Sigmoid colon (tissue), 7 donors: ENCODE data around the gene ADARB1. TPM values are rescaled to one million over a fixed set of nuclear protein-coding genes. Genes with fewer than 3 reads are reported as not detected.
A peak's percentile ranks its signal among the peaks of the same experiment; 100 is the strongest.

ENCODE experiments used
- DNase-seq: peaks from one replicate; pipeline ENCODE4 v3.0.0-alpha.2; 2019
- H3K27ac ChIP-seq, 4 donors: fragments of 200-600 bp; sonication (generic); one replicate each; pipeline ENCODE4 v1.5.1; 2016 to 2019; ENCODE audit warnings: mild to moderate bottlenecking in 1 of 4
- H3K27me3 ChIP-seq, 3 donors: fragments of 200-600 bp; sonication (generic); one replicate each; pipeline ENCODE4 v1.5.1; 2019; ENCODE audit warnings: mild to moderate bottlenecking in 1 of 3
- H3K36me3 ChIP-seq, 4 donors: fragments of 200-600 bp; sonication (generic); one replicate each; pipeline ENCODE4 v1.5.1; 2016 to 2019
- H3K4me1 ChIP-seq, 4 donors: fragments of 200-600 bp; sonication (generic); one replicate each; pipeline ENCODE4 v1.5.1; 2017 to 2019
- H3K4me3 ChIP-seq, 4 donors: fragments of 200-600 bp; sonication (generic); one replicate each; pipeline ENCODE4 v1.5.1; 2017 to 2019; ENCODE audit warnings: mild to moderate bottlenecking in 2 of 4, moderate library complexity in 1 of 4
- H3K9me3 ChIP-seq, 4 donors: fragments of 200-600 bp in 3 of 4; sonication (generic) in 3 of 4; one replicate each; pipeline versions ENCODE4 v1.5.1 to v1.6.1; 2013 to 2019
- EP300 ChIP-seq, 4 donors: sonication (generic); formaldehyde crosslinking; IDR thresholded peaks; one replicate each; pipeline ENCODE4 v1.6.1; 2017; ENCODE audit warnings: antibody characterized with exemption in 4 of 4
- POLR2A ChIP-seq, 2 donors: fragments of 450-650 bp; IDR thresholded peaks; one replicate each; pipeline ENCODE4 v1.6.1; 2016; ENCODE audit warnings: antibody characterized with exemption in 2 of 2, mild to moderate bottlenecking in 2 of 2, moderate library complexity in 2 of 2
- POLR2AphosphoS5 ChIP-seq, 4 donors: sonication (generic); formaldehyde crosslinking; IDR thresholded peaks; one replicate each; pipeline ENCODE4 v1.6.1; 2017; ENCODE audit warnings: antibody characterized with exemption in 4 of 4
- WGBS, 2 donors: extraction: QIAGEN DNeasy Blood & Tissue Kit; methylation state at CpG; one replicate each; pipeline ENCODE4 v1.1.7; 2013; 5-methylcytosine and 5-hydroxymethylcytosine counted together
- intact Hi-C: fragments of 100-400 bp; cut with DNase I; formaldehyde crosslinking; loops from one replicate; pipeline ENCODE4 v1.15.1; 2023
- polyA plus RNA-seq, 3 donors: library from polyadenylated mRNA; stranded (reverse); fragments of 200-250 nt; gene quantifications; one replicate each; pipeline ENCODE4 v1.2.3, GENCODE V29; 2013
- total RNA-seq, 4 donors: library from RNA; depleted of rRNA; stranded (reverse); fragments of >200 nt; gene quantifications; one replicate each; pipeline ENCODE4 v1.1.0, GENCODE V29; 2016
- TF ChIP-seq, protein P1 (sequence below), 4 experiments: fragments of 450-650 bp in 3 of 4; fragments of 200-600 bp in 1 of 4; IDR thresholded peaks; one replicate each; pipeline ENCODE4 v1.5.1; 2016 to 2019; ENCODE audit warnings: antibody characterized with exemption in 4 of 4, mild to moderate bottlenecking in 3 of 4, moderate library complexity in 2 of 4
- donor health status: healthy with polysubstance abuse.
- donor health status: Bipolar disorder and iron deficiency.
- donor health status: healthy.

The ADARB1 gene
- total and polyA plus RNA-seq, 7 donors: 0.92 to 102 (median 41.3) TPM

DNA sequence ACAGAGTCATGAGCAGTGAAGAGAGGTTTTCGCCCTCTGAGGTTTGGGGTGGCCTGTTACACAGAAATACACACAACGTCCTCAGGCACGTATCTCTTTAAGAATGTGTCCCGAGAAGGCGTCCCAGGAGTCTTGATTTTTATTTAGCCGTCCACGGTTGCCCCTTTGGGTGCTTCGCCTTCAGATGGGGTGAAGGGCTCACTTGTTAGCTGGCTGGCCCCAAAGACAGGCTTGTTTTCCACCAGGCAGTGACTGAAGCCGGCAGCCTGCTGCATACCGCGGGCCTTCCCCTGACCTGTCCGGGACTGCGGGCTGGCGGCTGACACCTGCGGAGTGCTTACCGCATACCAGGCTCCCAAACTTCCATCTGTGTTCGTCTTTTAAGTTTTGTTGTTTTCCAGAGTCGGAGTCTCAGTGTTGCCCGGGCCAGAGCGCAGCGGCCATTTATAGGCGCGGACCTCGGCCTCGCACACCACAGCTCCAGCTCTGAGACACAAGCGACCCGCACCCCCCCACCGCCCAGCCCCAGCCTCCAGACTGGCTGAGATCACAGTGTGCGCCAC lies 1.6 kb upstream of the ADARB1 start:
- peak; percentile 54 for DNase-seq
- Histone ChIP-seq H3K4me3 (peak overlapping the region in 1 of 4 donors; percentile 97), H3K9me3 (no peaks in the 10 kb centered on the region), H3K4me1 (peaks cover 0 to 32% (median 14%) of the 10 kb centered on the region in 4 donors), H3K27ac (peak overlapping the region in 1 of 4 donors; percentile 87), H3K36me3 (no peaks in the 10 kb centered on the region), H3K27me3 (no peaks in the 10 kb centered on the region)
- TF ChIP-seq POLR2A (IDR thresholded peaks at IDR 0.05) (no peak), EP300 (IDR thresholded peaks at IDR 0.05) (no peak), POLR2AphosphoS5 (IDR thresholded peaks at IDR 0.05) (no peak)
- TF ChIP-seq, protein P1, sequence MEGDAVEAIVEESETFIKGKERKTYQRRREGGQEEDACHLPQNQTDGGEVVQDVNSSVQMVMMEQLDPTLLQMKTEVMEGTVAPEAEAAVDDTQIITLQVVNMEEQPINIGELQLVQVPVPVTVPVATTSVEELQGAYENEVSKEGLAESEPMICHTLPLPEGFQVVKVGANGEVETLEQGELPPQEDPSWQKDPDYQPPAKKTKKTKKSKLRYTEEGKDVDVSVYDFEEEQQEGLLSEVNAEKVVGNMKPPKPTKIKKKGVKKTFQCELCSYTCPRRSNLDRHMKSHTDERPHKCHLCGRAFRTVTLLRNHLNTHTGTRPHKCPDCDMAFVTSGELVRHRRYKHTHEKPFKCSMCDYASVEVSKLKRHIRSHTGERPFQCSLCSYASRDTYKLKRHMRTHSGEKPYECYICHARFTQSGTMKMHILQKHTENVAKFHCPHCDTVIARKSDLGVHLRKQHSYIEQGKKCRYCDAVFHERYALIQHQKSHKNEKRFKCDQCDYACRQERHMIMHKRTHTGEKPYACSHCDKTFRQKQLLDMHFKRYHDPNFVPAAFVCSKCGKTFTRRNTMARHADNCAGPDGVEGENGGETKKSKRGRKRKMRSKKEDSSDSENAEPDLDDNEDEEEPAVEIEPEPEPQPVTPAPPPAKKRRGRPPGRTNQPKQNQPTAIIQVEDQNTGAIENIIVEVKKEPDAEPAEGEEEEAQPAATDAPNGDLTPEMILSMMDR (IDR thresholded peaks at IDR 0.05): no peak
- intact Hi-C loops: loop anchor here (5.0 kb wide), 2 partner anchors 56 to 116 kb away; no protein-coding TSS in a partner anchor
- WGBS, 2 donors: 86 to 91% methylated on average over 29 of the region's 29 CpGs

DNA sequence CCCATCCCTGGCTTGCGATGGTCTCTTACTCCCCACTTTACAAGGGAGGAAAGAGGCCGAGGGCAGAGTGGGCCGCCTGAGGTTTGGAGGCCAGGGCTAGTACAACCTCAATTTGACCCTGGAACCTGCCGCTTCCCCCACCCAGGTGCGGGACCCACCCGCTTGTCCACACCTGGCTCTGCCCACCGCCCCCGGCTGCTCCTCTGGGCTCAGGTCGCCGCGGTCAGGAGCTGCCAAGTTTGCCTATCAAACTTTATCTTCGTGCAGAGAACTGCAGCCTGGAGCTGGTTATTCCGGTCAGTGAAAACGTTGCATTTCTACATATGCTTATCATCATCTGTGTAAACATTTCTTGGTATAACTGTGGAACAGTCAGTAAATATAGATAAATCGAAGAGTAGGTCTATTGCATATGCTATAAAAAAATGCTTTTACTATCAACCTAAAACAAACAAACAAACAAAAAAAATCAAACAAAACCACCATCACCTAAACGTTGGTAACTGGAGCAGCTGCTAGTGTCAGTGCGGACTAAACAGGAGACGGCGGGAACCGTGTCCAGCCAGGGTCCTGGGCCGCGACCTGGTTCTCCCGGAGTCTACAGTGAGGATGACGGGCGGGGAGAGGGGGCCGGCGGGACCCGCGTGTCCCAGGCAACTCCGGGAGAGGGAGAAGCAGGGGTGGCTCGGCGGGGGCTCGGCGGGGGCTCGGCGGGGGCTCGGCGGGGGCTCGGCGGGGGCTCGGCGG lies 906 bp upstream of the ADARB1 start:
- peaks cover 0 to 38% (median 18%) of the 10 kb centered on the region in 4 donors for H3K4me1 ChIP-seq
- H3K36me3 ChIP-seq: no peaks in the 10 kb centered on the region
- 7 to 21% methylated on average over 42 of the region's 42 CpGs for WGBS, 2 donors
- peak overlapping the region; percentile 71 to 97 (median 92) for H3K4me3 ChIP-seq
- H3K27ac ChIP-seq: peak overlapping the region; percentile 87 to 97 (median 92)
- intact Hi-C loops: loop anchor here (5.0 kb wide), 2 partner anchors 56 to 116 kb away; no protein-coding TSS in a partner anchor
- peak; percentile 71 for DNase-seq
- TF ChIP-seq EP300 (IDR thresholded peaks at IDR 0.05): no peak
- peak in 1 of 4 donors; percentile 34 for TF ChIP-seq POLR2AphosphoS5 (IDR thresholded peaks at IDR 0.05)
- no peaks in the 10 kb centered on the region for H3K9me3 ChIP-seq
- H3K27me3 ChIP-seq: no peaks in the 10 kb centered on the region

DNA sequence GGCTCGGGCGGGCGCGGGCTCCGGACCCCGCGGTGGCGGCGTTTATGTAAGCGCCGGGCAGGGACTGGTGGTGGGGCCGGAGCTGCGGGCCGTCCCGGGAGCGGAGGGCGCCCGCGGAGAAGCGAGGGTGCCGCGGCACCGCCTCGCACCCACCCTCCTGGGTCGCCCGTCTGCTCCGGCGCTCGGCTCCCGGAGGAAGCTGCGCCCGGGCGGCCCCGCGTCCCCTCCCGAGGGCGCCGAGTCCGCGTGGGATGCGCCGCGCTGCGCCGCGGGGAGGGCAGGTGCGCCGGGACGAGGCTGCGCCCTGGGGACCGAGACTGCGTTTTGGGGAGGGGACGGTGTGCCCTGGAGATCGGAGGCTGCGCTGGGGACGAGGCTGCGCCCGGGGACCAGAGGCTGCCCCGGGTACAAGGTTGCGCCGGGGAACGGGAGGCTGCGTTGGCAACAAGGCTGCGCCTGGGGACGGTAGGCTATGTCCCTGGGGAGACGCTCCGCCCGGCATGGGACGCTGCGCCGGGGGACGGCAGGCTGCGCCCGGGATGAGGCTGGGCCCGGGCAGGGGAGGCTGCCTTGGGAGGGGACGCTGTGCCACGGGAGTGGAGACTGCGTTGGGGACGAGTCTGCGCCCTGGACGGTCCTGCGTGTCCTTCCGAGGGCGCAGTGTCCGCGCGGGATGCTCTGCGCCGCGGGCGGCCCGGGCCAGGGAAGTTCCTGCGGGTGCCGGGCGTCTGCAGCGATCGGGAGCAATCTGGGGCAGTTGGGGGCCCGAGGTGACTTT lies 627 bp downstream of the ADARB1 start:
- H3K27me3 ChIP-seq: no peaks in the 10 kb centered on the region
- H3K4me3 ChIP-seq: peak overlapping the region; percentile 92 to 97 (median 92)
- H3K9me3 ChIP-seq: no peaks in the 10 kb centered on the region
- DNase-seq: peak; percentile 70
- peak overlapping the region; percentile 83 to 97 (median 85) for H3K27ac ChIP-seq
- TF ChIP-seq POLR2A (IDR thresholded peaks at IDR 0.05) (no peak), EP300 (IDR thresholded peaks at IDR 0.05) (no peak), POLR2AphosphoS5 (IDR thresholded peaks at IDR 0.05) (no peak)
- TF ChIP-seq, protein P1 (IDR thresholded peaks at IDR 0.05): no peak
- H3K4me1 ChIP-seq: peaks cover 0 to 53% (median 33%) of the 10 kb centered on the region in 4 donors
- 0 to 1% methylated on average over 98 of the region's 98 CpGs for WGBS, 2 donors
- H3K36me3 ChIP-seq: no peaks in the 10 kb centered on the region
- intact Hi-C loops: loop anchor here (5.0 kb wide), 3 partner anchors 58 to 118 kb away; no protein-coding TSS in a partner anchor

DNA sequence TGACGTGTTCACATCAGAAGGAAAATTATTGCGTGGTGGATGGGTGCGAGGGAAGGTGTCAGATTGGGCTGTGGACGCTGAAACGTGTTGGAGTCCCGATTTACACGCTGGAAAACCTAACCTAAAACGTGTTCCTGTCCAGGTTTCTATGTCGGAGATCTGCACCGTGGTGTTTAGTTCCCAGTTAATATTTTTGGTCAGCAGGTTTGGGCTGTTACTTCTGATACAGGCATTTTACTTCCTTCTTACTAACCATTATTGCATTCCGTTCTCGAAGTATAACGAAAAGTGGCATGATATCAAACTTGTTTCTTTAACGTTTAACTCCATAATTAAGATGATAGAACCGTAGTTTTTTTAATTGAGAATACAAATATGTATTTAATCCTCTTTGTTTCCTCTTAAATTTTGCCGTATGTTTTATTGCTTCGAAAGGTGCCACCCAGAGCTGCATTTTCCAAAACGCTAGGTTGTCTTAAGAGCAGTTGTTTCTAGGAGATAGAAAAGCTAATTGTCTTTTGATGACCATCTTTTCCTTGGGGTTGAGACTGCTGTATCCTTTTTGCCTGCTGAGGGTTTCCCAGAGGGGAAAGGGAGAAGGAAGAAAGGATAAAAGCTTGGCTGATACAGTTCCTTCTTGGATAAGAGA lies 1.3 kb downstream of the ADARB1 start:
- TF ChIP-seq EP300 (IDR thresholded peaks at IDR 0.05): no peak
- no peak for TF ChIP-seq POLR2A (IDR thresholded peaks at IDR 0.05)
- no peak for TF ChIP-seq POLR2AphosphoS5 (IDR thresholded peaks at IDR 0.05)
- TF ChIP-seq, protein P1 (IDR thresholded peaks at IDR 0.05): no peak
- peak overlapping the region; percentile 92 to 97 (median 92) for H3K4me3 ChIP-seq
- WGBS, 2 donors: 17 to 40% methylated on average over 18 of the region's 18 CpGs
- no peaks in the 10 kb centered on the region for H3K9me3 ChIP-seq
- peaks cover 0 to 61% (median 41%) of the 10 kb centered on the region in 4 donors for H3K4me1 ChIP-seq
- H3K27me3 ChIP-seq: no peaks in the 10 kb centered on the region
- intact Hi-C loops: loop anchor here (5.0 kb wide), 1 partner anchor 73 kb away; no protein-coding TSS in a partner anchor
- no peaks in the 10 kb centered on the region for H3K36me3 ChIP-seq
- DNase-seq: no peak
- H3K27ac ChIP-seq: peak overlapping the region; percentile 83 to 97 (median 85)
